Endodermal cell (in vitro differentiated cells): ENCODE data around the gene MDH2. TPM values are rescaled to one million over a fixed set of nuclear protein-coding genes. Genes with fewer than 3 reads are reported as not detected.
"Not testable (repeated sequence)": the region's sequence is repeated elsewhere in the genome, so short reads cannot be mapped to it uniquely, and the experiment has no call there.

ENCODE experiments used
- DNase-seq: peaks from one replicate; pipeline ENCODE4 v3.0.0-alpha.2; 2017
- H3K27ac ChIP-seq: 2 replicates; pipeline ENCODE4 v1.5.1; 2013; ENCODE audit warnings: mild to moderate bottlenecking, low read depth, low read length, moderate library complexity
- H3K27me3 ChIP-seq: 2 replicates; pipeline ENCODE4 v1.6.1; 2013; ENCODE audit warnings: mild to moderate bottlenecking, low read length, moderate library complexity; ENCODE audit not compliant: insufficient read depth, control insufficient read depth, poor library complexity, severe bottlenecking
- H3K36me3 ChIP-seq: 2 replicates; pipeline ENCODE4 v1.7.0; 2013; ENCODE audit warnings: mild to moderate bottlenecking, low read length, moderate library complexity; ENCODE audit not compliant: control insufficient read depth, insufficient read depth
- H3K4me1 ChIP-seq: one replicate; pipeline ENCODE4 v1.7.0; 2013; ENCODE audit warnings: low read length; ENCODE audit not compliant: control insufficient read depth, insufficient read depth
- H3K4me3 ChIP-seq: 2 replicates; pipeline ENCODE4 v1.5.1; 2013; ENCODE audit warnings: mild to moderate bottlenecking, low read length, moderate library complexity
- H3K9ac ChIP-seq: 2 replicates; pipeline ENCODE4 v1.6.1; 2013; ENCODE audit warnings: mild to moderate bottlenecking, low read length, moderate library complexity; ENCODE audit not compliant: poor library complexity, severe bottlenecking; ENCODE audit errors: extremely low read depth
- H3K9me3 ChIP-seq: 2 replicates; pipeline ENCODE4 v1.6.1; 2013; ENCODE audit warnings: mild to moderate bottlenecking, low read length, moderate library complexity; ENCODE audit not compliant: control insufficient read depth
- H3K27ac Mint-ChIP-seq: 2 replicates; pipeline ENCODE4 v1.8.0; 2020; ENCODE audit warnings: mixed read lengths
- H3K27me3 Mint-ChIP-seq: 2 replicates; pipeline ENCODE4 v1.8.0; 2021; ENCODE audit warnings: mild to moderate bottlenecking, mixed read lengths; ENCODE audit not compliant: insufficient read depth
- H3K36me3 Mint-ChIP-seq: 2 replicates; pipeline ENCODE4 v1.8.0; 2020; ENCODE audit warnings: low read depth, mixed read lengths
- H3K4me1 Mint-ChIP-seq: 2 replicates; pipeline ENCODE4 v1.8.0; 2020; ENCODE audit warnings: mixed read lengths
- H3K4me3 Mint-ChIP-seq: 2 replicates; pipeline ENCODE4 v1.8.0; 2020; ENCODE audit warnings: mild to moderate bottlenecking, moderate library complexity, mixed read lengths
- H3K9me3 Mint-ChIP-seq: 2 replicates; pipeline ENCODE4 v1.8.0; 2020; ENCODE audit warnings: mild to moderate bottlenecking, mixed read lengths
- WGBS, 2 experiments: methylation state at CpG; one replicate each; pipeline versions ENCODE4 v1.1.5 to v1.1.7; 2013; ENCODE audit warnings: missing lambda C conversion rate in 2 of 2, mixed read lengths in 1 of 2; ENCODE audit not compliant: insufficient coverage in 1 of 2, insufficient read length in 1 of 2; 5-methylcytosine and 5-hydroxymethylcytosine counted together
- total RNA-seq, 2 donors: library from RNA; stranded (reverse); fragmentation: NEBNext Ultra II Directional in 1 of 2; extraction: Animal tissue kit (Norgen Biotek cat#: 25700) in 1 of 2; gene quantifications; 2 replicates in 1 of 2; 3 replicates in 1 of 2; pipeline ENCODE4 v1.2.1, GENCODE V29; 2021
- TF ChIP-seq, protein P1 (sequence below): fragments of 200-600 bp; sonication (generic); conservative IDR thresholded peaks from 2 replicates; pipeline ENCODE4 v1.5.0; 2021; ENCODE audit warnings: antibody characterized with exemption, mild to moderate bottlenecking

Gene MDH2
- total RNA-seq, 2 donors from 2014 or later = 211 to 253 TPM

DNA sequence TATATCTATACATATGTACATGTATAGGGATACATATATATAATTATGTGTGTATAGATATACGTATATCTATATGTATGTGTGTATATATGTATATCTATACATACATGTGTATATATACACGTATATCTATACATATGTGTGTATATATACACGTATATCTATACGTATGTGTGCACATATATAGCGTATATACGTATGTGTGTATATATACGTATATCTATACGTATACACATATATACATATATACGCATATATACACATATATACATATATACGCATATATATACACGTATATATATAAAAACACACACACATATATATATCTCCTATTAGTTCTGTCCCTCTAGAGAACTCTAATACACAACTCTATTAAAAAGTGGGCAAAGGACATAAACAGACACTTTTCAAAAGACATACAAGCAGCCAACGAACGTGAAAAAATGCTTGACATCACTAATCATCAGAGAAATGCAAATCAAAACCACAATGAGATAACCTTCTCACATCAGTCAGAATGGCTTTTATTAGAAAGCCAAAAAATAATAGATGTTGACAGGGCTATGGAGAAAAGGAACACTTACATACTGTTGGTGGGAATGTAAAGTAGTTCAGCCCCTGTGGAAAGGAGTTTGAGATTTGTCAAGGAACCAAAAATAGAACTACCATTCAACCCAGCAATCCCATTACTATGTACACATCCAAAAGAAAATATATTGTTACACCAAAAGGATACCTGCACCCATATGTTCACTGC lies 31.5 kb upstream of the MDH2 start:
- WGBS, 2 experiments = 97 to 98% methylated on average over 6 to 9 of the region's 13 CpGs
- no peak overlapping the region for H3K27ac ChIP-seq
- TF ChIP-seq, protein P1, sequence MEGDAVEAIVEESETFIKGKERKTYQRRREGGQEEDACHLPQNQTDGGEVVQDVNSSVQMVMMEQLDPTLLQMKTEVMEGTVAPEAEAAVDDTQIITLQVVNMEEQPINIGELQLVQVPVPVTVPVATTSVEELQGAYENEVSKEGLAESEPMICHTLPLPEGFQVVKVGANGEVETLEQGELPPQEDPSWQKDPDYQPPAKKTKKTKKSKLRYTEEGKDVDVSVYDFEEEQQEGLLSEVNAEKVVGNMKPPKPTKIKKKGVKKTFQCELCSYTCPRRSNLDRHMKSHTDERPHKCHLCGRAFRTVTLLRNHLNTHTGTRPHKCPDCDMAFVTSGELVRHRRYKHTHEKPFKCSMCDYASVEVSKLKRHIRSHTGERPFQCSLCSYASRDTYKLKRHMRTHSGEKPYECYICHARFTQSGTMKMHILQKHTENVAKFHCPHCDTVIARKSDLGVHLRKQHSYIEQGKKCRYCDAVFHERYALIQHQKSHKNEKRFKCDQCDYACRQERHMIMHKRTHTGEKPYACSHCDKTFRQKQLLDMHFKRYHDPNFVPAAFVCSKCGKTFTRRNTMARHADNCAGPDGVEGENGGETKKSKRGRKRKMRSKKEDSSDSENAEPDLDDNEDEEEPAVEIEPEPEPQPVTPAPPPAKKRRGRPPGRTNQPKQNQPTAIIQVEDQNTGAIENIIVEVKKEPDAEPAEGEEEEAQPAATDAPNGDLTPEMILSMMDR = no peak

DNA sequence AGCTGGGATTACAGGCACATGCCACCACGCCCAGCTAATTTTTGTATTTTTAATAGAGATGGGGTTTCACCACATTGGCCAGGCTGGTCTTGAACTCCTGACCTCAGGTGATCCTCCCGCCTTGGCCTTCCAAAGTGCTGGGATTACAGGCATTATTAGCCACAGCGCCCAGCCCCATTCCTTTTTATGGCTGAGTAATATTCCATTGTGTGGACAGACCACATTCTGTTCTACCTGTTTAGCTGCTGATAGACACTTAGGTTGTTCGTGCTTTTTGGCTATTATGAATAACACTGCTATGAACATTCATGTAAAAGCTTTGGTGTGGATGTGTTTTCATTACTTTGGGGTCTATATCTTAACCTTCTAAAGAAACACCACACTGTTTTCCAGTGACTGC lies 29.4 kb upstream of the MDH2 start:
- H3K9me3 Mint-ChIP-seq, H3K27ac ChIP-seq, H3K27me3 Mint-ChIP-seq, H3K4me3 ChIP-seq, H3K27ac Mint-ChIP-seq, H3K9me3 ChIP-seq, H3K4me1 ChIP-seq, H3K9ac ChIP-seq, DNase-seq, H3K4me1 Mint-ChIP-seq, H3K4me3 Mint-ChIP-seq, H3K27me3 ChIP-seq: not testable (repeated sequence)
- H3K36me3 ChIP-seq = peaks cover 73% of the 10 kb centered on the region
- peaks cover 70% of the 10 kb centered on the region for H3K36me3 Mint-ChIP-seq
- 86 to 95% methylated on average over 2 to 4 of the region's 4 CpGs for WGBS, 2 experiments

More for the DNA sequence above, 31.5 kb upstream of the MDH2 start:
- Mint-ChIP-seq H3K9me3 (no peaks in the 10 kb centered on the region), H3K27me3 (no peaks in the 10 kb centered on the region), H3K27ac (no peak overlapping the region), H3K4me1 (no peaks in the 10 kb centered on the region), H3K4me3 (no peak overlapping the region), H3K36me3 (peaks cover 66% of the 10 kb centered on the region)
- Histone ChIP-seq H3K9ac (no peak overlapping the region), H3K27me3 (no peaks in the 10 kb centered on the region), H3K4me1 (no peaks in the 10 kb centered on the region), H3K9me3 (no peaks in the 10 kb centered on the region), H3K36me3 (peaks cover 60% of the 10 kb centered on the region), H3K4me3 (no peak overlapping the region)
- no peak for DNase-seq

DNA sequence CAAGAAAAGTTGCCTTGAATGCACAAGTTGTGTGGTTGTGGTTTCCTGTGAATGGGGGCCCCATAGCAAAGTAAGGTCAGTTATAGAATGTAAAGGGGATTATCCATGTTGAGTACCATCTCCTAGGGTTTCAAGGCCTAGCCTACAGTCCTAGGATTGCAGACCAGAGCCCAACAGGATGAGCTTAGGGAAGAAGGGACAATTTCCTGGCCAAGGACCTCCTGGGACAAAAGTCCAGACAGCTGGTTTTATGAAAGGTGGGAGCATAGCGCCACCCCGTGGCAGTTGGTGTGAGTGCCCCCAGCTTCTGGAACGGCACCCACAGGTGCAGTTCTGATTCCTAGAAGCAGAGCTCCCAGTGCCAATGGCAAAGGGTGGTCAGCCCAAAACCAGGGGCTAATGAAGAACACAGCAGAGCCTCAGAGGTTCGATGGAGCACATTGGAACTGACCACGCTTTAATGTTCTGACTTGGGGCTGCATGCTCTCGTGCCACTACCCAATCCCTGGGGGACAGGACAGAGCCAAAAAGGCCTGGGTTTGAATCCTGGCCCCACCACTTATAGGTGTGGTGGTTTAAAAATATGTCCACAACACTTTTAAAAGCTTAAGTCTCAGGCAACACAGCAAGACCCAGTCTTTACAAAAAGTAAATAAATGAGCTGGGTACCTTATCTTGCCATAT lies 27.7 kb upstream of the MDH2 start:
- Mint-ChIP-seq H3K36me3 (peaks cover 71% of the 10 kb centered on the region), H3K4me3 (no peak overlapping the region), H3K4me1 (no peaks in the 10 kb centered on the region), H3K9me3 (no peaks in the 10 kb centered on the region), H3K27me3 (no peaks in the 10 kb centered on the region), H3K27ac (no peak overlapping the region)
- DNase-seq = peak; percentile 91
- Histone ChIP-seq H3K4me1 (no peaks in the 10 kb centered on the region), H3K4me3 (no peak overlapping the region), H3K9me3 (no peaks in the 10 kb centered on the region), H3K36me3 (peaks cover 71% of the 10 kb centered on the region), H3K27ac (no peak overlapping the region), H3K9ac (no peak overlapping the region), H3K27me3 (no peaks in the 10 kb centered on the region)
- TF ChIP-seq, protein P1 = peak; percentile 94
- 59 to 64% methylated on average over 5 to 6 of the region's 6 CpGs for WGBS, 2 experiments
